ENCODE data around the gene UBALD2.
A peak's percentile ranks its signal among the peaks of the same experiment; 100 is the strongest.
"Not testable (repeated sequence)": the region's sequence is repeated elsewhere in the genome, so short reads cannot be mapped to it uniquely, and the experiment has no call there.

UBALD2 gene

DNA sequence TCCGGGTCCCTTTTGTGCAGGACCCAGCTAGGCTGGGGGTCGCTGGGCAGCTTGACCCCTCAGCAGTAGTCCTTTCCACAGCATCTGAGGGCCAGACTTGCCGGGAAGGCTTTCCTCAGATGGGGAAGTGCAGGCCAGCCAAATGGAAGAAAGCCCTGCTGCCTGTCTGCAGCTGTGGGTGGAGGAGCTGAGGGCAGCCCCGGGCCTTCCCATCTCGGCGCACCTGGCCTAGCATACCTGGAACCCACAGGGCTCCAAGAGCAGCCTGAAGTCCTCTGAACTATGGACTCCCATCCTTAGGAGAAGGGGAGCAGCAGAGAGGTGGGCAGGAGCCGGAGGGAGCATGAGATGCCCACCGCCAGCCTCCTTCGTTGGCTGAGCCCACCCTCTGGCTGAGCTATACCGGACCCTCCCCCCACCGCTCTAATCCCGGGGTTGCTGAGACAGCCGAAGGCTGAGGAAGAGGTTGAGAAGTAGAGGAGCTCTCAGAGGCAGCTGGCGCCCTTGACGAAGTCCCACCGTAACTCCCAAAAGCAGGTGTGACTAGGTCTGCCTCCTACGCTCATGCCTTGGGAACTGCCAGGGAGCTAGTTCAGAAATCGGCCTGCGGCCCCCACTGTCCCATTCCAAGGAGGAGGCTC lies 13.2 kb downstream of the UBALD2 start:
- no peak for DNase-seq

DNA sequence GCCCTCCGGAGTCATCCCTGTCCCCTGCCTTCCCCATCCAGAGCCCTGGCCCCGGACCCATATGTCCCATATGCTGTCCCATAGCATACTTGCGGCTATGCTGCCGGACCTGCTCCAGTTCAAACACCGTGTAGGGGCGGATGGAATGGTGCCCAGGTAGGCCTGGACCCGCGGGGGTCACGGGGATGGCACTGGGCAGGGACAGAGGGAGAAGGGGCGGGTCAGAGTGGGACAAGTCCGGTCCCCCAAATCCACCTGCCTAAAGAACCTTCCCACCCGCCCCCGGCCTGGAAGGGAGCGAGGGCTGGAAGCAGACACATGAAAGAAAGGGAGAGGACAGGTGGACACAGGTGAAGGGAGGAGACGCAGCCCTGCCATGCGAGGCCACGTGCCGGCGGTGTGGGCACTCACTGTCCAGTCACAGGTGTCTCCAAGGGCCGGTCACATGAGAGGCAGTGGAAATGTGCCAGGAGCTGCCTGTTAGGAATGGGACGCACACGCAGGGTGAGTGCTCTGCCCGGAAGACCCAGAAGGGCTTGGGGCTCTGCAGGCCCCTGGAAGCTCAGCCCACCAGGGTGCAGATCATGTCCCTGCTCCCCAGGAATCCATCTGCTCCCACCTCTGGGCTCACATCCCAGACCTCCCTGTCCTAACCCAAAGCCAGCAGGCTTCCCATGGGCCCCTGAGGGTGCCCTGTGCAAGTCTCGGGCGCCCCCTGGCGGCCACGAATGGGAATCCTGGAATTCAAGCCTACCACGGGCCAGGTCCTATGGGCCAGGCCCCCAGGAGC lies 14.0 kb downstream of the UBALD2 start:
- DNase-seq, result peak; percentile 79

DNA sequence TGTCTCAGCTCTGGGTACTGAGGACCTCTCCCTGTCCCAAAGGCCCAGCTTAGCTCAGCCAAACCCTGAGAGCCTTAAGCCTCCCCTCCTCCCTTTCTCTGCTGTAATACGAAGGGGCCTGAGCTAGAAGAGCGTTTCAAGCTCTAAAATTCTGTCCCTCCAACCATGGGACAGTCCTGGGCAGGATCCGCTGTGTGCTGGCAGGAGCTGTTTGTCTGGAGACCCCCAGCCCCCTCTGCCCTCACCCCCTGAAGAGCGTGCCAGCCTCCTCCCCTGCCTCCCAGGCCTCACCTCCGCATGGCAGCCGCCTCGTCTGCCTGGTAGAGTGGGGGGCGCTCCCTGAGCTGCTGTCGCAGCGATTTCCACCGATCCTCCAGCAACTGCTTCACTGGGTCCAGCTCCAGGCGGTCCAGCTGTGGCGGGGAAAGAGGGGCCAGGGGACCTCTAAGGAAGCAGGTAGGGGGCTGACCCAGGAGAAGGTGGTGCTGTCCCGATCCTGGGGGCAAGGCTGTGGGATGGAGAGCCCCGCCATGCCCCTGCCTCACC lies 14.7 kb downstream of the UBALD2 start:
- no peak for DNase-seq

DNA sequence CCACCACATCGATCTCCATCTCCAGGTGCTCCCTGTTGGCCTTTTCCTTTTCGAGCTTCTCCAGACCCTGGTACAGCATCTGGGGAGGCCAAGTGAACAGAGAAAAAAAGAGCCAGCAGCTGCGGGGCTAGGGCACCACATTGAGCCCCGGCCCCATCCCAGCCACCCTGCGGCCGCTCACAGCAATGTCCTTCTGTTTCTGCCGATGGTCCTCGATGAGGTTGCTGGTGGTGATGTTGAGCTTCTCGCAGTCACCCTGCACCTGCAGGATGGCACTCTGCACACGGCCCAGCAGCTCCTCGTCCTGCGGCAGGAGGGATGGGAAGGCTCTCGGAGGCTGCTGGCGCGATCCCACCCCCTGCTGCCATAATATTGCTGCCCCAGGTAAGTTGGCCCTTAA lies 15.5 kb downstream of the UBALD2 start:
- no peak for DNase-seq

DNA sequence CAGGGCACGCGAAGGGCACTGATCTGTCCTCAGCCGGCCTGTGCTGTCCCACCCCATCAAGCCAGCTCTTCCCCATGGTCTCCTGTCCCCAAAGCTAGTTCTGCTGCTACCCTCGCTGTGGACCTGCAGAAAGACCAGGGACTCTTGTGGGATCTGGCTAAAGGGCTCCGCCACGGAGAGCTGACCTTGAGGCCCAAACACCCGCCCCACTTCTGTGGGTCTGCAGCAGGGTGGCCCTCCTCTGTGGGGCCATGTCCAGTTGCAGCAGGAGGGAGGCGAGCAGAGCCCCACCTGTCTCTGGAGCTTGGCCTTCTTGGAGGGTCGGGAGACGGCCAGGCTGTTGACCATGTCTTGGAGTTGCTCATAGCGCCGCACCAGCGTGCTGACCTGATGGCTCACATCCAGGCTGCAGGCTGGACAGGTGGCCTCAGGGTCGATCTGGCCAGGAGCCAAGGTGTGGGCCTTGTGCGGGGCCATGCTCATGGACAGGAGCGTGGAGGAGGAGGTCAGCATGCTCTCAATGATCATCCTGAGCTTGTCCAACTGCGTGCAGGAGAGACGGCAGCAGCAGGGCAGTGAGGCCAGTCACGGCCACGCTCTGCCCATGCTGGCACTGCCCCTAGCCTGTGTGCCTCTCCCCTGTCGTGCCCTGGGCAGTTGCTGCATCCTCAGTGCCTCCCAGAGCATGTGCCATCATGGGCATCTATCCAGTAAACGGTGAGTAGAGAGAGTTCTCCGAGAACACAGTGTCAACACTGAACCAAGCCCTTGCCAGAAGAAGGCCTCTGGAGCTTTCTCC lies 16.6 kb downstream of the UBALD2 start:
- no peak for DNase-seq

DNA sequence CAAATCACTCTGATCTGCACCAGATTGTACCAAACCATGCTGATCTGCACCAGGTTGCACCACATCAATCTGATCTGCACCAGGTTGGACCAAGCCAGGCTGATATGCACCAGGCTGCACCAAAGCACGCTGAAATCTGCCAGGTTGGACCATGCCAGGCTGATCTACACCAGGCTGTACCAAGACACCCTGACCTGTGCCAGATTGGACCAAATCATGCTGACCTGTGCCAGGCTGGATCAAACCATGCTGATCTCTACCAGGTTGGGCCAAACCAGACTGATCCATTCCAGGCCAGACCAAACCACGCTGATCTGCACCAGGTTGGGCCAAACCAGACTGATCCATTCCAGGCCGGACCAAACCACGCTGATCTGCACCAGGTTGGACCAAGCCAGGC lies 27.4 kb downstream of the UBALD2 start:
- DNase-seq, result no peak

DNA sequence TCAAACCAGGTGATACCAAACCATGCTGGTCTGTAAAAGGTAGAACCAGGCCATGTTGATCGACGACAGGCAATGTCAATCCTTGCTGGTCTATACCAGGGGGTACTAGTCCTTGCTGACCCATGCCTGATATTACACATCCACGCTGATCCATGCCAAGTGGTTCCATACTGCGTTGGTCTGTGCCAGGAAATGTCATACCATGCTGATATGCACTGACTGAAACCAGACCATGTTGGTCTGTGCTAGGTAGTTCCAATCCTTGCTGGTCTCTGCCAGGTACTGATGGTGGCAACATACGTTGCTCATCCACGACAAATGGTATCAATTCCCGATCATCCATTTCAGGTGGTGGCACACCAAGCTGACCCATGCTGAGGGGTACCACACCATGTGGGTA lies 28.0 kb downstream of the UBALD2 start:
- no peak for DNase-seq

DNA sequence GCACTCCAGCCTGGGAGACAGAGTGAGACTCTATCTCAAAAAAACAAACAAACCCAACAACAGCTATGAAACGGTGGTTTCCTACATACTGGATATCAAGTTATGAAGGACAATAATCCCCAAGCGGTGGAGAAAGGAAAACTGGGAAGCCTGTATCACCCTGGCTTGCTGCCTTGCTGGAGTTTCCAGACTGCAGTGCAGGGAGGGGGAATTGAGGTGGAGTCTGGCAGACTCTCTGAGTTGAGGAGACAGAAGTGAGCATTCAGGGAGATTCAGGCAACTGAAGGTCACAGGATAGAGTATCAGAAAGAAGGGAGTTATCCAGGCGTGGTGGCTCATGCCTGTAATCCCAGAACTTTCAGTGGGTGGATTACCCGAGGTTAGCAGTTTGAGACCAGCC lies 31.0 kb downstream of the UBALD2 start:
- no peak for DNase-seq

DNA sequence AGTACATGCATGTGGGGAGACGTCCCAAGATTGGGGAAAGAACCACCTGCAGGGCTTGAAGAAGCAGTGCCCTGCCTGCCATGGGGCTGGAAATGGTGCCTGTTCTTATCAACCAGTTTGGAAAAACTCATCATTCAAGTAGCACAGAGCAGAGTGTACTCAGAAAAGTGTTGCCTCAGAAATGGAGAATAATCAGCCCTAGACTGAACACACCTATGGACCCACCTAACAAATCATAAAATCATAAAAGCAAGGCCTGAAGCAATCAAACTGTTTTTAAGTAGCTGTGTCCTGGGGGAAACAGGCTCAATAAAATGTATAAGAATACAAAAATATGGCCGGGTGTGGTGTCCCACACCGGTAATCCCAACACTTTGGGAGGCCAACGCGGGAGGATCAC lies 31.7 kb downstream of the UBALD2 start:
- DNase-seq, result no peak

DNA sequence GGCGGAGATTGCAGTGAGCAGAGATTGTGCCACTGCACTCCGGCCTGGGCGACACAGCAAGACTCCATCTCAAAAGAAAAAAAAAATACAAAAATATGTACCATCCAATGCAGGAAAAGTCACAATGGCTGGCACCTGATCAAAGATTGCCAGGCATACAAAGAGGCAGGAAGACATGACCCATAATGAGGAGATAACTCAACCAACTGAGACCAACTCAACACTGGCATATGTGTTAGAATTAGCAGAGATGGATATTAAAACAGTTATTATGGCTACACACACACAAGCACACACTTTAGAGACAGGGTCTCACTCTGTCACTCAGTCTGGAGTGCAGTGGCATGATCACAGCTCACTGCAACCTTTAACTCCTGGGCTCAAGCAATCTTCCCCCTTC lies 32.3 kb downstream of the UBALD2 start:
- DNase-seq, result no peak

DNA sequence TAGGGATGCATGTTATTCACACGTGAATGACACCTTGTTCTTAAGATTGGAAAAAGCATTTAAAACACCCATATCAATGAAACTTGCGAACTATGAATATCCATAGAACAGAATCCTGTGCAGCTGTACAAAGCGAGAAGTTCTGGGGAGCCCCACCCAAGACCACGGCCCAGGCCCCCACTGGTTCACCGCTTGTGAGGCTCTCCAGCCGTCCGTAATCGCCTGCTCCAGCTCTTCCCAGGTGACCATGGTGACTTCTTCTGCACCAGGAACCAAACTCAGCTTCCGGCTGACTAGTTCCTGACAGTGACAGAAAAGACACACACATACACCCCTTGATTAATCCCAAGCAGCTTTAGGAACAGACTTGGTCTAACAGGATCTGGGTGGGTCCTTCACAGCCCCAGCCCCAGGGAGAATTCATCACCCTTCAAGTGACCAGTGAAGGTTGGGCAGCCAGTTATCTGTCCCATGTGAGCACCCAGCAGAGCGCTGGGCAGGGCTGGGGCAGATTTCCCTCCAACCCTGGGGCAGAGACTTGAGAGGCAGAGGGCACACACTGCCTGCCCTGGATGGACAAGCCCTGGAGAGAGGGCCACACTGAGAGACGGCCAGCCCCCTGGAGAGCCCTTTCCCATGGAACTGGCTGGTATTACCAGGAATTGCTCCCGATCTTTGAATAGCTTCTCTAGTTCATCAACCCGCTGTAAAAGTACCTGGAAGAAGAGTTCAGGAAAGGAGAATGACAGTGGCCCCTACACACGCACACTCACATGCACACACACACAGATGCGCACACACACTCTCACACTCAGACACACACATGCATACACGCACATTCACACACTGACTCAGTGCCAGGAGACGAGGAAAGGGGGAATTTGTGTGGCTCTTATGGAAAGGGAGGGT lies 39.3 kb downstream of the UBALD2 start:
- no peak for DNase-seq

DNA sequence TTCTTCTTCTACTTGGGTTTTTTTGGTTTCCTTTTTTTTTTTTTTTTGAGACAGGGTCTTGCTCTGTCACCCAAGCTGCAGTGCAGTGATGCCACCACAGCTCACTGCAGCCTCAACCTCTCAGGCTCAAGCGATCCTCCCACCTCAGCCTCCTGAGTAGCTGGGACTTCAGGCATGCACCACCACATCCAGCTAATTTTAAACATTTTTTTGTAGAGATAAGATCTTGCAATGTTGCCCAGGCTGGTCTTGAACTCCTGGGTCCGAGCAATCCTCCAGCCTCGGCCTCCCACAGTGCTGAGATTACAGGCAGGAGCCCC lies 39.9 kb downstream of the UBALD2 start:
- not testable (repeated sequence) for DNase-seq

DNA sequence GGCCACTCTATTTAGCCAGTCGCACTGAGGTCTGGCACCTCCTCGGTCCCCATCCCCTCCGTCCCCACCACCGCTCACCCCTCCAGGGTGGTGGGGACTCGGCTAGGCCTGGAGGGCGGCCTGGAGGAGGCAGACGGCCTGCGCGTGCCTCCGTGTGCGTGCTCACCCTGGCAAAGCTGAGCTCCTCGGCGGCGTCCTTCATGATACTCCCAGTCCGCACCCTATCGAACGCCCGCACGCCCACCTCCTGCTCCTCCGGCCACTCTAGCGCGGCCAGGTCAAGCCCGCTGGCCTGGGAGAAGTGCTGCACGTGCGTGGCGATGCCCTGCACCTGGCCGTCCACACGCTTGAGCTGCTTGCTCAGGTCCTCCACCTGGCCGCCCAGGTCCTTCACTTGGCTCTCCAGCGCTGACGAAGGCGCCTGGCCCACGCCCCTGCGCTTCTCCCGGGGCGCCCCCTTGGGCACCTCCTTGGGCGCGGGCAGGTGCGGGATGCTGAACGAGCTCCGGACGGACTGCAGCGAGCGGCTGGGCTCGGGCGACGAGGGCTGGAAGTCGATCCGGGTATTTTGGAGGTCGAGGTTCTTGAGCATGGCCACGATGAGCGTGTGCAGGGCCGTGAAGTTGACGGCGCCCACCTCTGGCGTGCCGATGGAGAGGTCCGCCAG lies 42.3 kb downstream of the UBALD2 start:
- no peak for DNase-seq

DNA sequence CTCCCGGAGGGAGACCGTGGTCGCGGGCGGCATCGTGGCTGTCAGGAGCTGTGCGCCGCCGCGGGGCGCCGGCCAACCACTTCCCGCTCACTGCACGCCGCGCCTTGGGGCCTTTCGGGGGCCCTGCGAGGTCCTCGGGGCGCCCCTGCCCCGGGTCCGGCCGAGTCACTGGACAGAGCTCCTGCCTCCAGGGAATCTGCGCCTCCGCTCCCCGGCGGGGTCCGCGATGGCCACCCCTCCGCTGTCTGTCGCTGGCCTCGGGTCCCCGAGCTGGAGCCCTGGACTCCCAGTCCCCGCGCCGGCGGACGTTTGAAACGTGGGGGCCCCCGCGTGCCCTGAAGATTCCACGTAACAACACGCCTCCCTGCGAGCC lies 42.8 kb downstream of the UBALD2 start, which contains the start of gene QRICH2:
Gene QRICH2 (minus strand): TSS at position 311 of the 373 bp plus-strand sequence. CDS start 278 bp downstream, at position 33.
- DNase-seq, result no peak

DNA sequence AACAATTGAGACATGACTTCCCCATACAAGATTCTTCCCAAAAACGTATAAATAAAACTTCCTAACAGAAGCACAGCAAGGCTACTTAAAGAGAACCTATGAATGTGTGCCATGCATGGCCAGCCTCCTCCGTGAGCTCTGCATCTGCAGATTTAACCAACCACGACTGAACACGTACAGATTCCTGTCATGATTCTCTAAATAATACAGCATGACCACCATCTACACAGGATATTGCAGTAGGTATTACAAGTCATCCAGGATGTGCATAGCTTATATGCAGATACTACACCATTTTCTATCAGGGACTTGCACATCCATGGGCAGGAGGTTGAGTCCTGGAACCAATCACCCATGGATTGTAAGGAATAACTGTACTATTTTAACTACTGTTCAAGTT lies 44.3 kb downstream of the UBALD2 start:
- DNase-seq, result no peak

DNA sequence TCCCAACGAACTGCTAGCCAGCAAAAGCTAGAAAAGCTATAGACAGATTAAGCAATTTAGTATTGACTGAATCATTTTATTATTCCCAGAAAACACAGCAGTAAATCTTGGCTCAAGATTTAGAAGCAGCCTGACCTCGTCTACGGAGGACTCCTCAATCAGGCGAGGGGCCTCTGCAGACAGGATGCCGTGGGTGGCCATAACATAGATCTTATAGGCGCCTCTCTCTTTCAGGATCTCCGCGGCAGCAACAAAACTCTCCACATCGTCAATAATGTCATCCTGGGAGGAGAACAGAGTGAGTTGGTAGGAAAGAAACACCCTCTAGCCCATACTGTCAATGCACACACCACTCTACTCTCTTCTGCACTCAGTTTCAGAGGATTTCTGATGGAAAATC lies 47.6 kb downstream of the UBALD2 start:
- DNase-seq, result no peak

DNA sequence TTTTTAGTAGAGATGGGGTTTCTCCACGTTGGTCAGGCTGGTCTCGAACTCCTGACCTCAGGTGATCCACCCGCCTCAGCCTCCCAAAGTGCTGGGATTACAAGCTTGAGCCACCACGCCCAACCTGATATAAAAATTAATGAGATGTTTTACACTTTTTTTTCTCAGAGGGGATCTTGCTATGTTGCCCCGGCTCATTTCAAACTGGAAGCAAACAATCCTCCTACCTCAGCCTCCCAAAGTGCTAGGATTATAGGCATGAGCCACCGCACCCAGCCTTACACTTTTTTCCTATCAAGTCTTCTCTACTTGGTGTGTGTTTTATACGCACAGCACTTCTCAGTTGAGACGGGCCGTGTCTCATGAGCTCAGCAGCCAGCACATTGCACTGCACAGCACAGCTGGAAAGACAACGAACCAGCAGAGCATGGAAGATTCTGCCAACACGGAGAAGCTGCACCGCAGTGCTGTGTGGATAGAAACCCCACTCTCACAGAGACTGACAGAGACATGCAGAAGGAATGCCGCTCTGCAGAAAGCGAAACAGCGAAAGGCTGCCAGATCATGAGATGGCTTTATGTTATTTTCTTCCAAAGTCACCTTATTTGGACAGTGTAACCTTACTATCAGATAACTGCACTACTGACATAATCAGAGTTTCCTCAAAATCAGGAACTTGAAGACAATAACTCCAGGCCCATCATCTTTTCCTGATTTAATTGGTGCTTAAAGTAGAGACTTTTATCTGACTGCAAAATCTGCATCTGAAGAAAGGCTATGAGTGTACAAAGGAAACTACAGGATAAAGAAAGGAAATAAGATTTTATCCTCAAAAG lies 49.5 kb downstream of the UBALD2 start:
- no peak for DNase-seq

DNA sequence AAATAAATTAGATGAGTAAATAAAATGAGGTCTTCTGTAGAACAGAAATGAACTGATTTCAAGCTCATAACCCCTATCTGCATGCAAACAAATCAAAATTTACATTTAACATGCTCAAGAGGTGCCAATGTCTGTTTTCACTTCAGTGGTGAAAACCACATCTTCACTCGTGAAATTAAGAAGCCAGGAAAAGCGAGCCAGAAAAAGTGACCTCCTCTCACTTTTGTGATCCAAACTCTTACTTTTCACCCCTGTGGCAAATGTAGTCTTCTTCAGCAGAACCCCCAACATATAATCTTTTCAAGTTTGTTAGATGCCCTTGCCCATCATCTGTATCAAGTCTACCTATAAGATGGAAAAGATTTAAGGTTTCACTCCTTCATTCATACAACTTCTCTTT lies 52.4 kb downstream of the UBALD2 start:
- no peak for DNase-seq

DNA sequence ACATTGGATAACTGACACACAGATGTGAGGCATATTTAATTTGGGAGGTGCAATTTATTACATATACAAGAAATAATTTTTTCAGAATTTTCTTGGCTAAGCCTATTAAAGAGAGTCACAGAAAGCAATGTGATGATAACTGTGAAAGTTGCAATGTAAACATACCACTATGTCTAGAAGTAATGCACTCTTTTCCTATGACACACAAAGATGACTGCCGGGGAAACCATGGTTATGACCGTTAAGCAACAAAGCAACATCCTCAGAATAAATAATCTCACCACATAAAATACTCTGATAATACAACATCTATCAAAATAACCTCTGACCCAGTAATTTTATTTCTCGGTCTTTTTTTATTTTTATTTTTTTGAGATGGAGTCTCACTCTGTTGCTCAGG lies 53.4 kb downstream of the UBALD2 start:
- DNase-seq, result no peak

All from CD4-positive, alpha-beta T cell treated with Interferon gamma for 1 hour (primary cell).